GM12873 (cell line): ENCODE data around the gene ZNF609.

ENCODE experiments used
- TF ChIP-seq, protein P1 (sequence below): IDR thresholded peaks from 2 replicates; pipeline ENCODE4 v1.5.1; 2012; ENCODE audit warnings: low read depth, mild to moderate bottlenecking, moderate library complexity, low read length, control low read depth; ENCODE audit not compliant: insufficient read depth; ENCODE audit errors: missing control alignments

Gene ZNF609

DNA sequence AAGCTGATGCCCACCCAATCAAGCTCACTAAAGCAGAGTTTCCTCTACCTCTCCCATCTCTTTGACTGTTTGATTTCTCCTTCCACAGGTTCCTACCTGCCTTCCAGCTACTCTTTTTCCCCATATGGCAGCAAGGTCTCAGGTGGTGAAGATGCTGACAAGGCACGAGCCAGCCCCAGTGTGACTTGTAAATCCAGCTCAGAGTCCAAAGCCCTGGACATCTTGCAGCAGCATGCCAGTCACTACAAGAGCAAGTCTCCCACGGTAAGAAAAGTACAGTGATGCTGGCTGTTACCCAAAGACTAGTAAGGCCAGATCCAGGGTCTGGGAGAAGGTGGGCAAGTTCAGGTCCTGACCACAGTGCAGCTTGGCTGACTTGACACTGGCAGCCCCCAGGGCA lies 219.7 kb downstream of the ZNF609 start:
- TF ChIP-seq, protein P1, sequence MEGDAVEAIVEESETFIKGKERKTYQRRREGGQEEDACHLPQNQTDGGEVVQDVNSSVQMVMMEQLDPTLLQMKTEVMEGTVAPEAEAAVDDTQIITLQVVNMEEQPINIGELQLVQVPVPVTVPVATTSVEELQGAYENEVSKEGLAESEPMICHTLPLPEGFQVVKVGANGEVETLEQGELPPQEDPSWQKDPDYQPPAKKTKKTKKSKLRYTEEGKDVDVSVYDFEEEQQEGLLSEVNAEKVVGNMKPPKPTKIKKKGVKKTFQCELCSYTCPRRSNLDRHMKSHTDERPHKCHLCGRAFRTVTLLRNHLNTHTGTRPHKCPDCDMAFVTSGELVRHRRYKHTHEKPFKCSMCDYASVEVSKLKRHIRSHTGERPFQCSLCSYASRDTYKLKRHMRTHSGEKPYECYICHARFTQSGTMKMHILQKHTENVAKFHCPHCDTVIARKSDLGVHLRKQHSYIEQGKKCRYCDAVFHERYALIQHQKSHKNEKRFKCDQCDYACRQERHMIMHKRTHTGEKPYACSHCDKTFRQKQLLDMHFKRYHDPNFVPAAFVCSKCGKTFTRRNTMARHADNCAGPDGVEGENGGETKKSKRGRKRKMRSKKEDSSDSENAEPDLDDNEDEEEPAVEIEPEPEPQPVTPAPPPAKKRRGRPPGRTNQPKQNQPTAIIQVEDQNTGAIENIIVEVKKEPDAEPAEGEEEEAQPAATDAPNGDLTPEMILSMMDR = no peak

DNA sequence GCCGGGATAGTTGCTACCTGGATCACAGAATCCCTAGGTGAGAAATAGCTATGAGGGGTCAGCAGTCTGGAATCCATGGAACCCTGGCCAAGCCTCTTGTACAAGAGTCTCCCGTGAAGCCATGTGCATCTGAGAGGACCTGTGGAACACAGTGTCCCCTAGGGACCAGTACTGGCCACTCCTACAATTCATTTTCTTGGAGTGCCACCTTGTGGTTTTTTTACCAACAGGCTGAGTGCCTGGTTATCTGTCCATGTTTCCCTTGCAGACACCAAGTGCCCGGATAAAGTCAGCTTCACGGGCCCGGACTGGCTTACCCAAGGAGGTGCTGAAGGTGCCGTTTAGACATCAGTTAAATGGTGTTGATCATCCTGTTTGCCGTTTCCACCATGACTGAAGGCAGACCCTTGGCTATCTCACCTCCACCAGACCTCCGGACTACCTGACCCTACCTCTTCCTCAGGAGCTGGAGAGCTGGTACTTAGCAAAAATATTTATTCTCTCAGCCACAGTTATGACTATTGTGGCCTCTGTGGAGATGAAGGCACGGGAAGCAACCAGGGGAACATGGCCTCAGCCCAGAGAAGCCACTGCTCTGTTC lies 221.1 kb downstream of the ZNF609 start:
- TF ChIP-seq, protein P1 = peak; percentile 43

DNA sequence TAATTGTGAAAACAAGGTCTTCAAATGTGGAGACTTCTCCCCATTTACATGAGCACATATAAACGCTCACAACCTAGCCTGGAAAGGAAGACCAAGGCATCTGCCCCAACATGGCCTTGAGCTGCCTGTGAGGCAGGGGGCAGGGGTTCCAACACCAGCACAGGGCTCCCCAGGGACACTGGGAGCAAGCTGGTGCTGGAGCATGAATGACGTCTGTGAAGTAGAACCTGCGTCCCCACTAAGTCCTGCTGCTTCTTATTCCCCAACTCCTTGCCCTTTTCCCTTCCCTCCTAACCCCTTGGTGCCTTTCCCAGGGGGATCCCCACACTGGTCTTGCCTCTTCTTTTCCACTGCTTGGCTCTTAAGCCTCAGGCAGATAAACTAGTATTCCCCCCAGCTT lies 221.9 kb downstream of the ZNF609 start:
- TF ChIP-seq, protein P1 = no peak

DNA sequence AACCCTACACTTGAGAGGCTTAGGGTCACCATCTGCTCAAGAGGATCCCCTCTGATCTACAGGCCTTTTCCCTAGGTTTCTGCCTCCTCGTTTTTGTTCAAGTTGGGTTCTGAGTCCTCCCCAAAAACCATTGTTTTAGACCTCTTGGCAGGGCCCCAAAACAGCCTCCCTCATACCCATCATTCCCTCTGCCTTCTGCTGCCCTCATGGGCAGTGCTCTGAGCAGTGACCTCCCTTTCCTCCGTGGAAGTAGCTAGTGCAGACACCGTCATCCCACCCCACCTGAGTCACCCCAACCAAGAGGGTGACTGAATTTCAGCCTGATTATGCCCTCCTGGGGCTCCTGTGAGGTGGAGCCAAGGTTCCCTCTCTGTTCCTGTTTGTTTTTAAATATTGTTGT lies 223.0 kb downstream of the ZNF609 start:
- TF ChIP-seq, protein P1 = no peak

DNA sequence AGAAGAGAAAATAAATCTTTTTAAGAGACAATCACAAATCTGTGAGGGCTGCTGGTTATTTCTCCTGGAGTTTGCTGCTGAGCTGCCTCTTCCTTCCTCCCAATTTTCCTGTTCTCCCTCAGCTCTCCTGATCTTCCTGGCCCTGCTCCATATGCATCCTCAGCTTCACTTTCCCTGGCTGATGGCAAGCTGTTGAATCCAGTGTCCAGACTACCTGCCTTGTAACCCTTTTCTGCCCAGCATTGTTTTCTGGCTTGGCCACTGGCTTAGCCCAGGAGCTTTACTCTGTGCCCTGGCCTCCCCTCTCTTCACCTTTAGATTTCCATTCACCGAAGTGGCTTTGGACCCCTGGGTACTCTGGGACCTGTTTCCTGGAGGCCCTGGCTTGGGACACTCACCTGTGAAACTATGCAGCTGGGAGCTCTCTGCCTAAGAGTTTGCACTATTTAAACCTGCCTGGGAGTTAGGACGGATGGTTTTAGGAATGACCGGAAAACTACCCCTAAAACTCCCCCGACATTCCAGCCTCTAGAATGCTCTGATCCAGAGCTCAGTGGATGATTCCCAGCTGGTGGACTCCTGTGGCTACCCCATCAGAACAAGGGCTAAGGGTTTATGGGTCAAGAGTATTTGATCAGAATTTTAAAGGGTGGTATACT lies 225.0 kb downstream of the ZNF609 start:
- TF ChIP-seq, protein P1 = no peak

DNA sequence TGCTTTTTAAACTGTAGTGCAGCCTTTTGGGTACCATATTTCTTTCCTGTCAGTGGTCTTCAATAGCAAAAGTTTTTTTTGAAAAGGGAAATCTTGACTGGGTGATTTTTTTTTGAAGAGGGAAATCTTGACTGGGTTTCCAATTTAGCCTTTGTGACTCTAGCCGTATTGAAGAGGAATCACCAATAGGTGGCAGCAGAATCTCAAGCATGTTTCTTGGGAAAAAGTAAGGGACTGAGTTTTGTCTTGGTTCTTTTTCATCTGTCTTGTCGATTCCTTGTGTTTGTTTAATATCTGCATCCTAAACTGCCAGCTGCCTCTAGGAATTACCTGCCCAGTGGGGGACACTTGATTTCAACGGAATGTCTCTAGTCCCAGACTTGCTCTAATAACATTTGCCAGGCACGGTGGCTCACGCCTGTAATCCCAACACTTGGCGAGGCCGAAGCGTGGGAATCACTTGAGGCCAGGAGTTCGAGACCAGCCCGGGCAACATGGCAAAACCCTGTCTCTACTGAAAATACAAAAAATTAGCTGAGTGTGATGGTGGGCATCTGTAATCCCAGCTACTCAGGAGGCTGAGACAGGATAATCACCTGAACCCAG lies 225.9 kb downstream of the ZNF609 start:
- TF ChIP-seq, protein P1 = peak; percentile 77

DNA sequence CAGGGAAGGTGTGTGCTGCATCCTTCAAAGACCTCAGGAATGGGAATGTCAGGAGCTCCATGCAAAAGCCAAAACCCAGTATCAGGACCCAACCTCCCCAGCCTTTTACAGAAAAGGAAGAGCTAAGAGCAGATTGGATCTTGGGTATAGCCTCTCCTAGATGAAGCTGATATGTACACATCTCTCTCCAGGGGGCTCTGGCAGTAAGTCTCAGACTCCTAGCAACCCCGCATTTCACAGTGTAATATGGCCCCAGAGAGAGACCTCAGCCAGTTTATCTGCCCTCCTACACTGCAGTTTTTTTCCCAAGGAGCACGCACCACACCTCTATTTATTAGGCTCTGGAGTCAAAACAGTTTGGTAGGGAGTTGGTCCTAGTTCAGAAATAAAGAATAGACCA lies 226.8 kb downstream of the ZNF609 start:
- TF ChIP-seq, protein P1 = no peak
